ENCODE data around the gene TCOF1.
A peak's percentile ranks its signal among the peaks of the same experiment; 100 is the strongest.
"Not testable (repeated sequence)": the region's sequence is repeated elsewhere in the genome, so short reads cannot be mapped to it uniquely, and the experiment has no call there.

TCOF1 gene

DNA sequence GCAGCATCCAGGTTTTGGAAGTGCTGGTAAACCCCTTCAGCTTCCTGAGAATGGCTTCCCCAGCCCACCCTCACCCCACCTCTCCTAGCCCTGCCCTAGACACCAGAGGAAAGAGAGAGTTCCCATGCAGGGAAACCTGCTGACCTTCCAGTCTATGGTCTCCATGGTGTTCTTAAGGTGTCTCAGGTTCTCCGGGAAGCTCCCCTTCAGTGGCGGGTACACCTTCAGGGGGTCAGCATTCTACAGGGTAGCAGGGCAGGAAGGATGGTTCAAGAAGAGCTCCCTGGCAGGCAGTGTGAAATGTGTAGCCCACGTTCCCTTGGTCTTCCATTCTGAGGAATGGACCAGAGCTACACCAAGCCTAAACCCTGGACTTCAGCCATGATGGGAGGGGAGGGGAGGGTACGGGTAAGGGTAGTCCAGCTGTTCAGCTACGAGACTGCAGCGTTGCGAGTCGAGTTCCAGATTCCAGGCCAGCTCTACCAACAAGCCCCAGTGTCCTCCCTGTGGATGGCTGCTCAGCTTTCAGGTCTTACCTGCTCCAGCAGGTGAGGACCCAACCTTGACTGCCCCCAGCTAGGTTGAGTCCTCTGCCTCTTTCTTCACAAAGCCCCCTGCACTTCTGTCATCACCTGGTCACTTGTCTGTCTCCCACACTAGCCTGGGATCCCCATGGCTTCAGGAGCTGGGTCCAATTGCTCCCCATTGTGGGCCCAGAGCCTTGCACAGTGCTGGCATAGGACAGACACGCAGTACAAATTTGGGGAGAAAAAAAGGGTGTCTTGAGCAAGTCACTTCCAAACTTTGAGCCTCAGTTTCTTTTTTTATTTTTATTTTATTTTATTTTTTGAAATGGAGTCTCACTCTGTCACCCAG is 47.7 kb downstream of the TCOF1 start:
- no peak for DNase-seq (ENCODE audit: low spot score)

DNA sequence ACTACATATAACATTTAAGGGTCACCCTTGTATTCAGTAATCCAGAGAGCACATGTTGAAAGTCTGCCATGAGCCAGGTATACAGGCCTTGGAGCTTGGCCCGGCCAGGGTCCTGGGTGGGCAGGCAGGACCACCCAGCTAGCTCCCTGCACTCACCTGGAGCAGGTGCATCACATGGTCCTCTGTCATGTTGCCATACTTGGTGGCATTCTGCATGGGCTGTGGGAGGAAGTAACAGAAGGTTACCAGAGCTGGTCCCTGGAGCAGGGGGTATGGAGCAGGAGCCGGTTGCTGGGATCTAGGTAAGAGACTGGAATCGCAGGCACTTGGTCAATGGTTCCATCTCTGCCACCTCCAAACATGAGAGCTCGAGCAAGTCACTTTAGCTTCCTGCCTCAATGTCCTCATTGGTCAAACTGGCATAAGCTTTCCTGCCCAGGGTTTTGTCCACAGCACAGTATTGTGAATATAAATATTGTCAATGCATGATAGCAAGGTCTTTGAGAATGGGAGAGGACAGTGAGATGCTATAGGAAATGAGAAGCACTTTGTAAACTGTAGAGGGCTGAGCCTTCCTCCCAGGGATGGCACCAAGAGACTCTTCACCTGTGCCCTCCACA is 48.7 kb downstream of the TCOF1 start:
- no peak for DNase-seq (ENCODE audit: low spot score)

DNA sequence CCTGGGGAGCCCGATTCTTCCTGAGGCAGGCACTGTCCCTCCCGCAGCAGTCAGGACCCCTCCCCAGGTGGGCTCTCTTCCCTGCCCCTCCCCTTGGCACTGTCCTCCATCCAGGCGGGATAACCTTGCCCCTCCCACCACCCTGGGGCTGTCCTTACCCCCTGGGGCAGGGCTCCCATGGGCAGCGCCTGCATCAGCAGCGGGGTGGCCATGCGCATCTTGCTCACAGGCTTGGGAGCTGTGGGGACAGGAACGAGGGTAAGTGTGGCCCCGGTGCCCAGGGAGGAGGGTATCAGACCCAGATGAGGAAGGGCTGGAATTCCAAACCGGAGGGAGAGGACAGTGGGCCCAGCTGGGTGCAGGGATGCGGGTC is 49.2 kb downstream of the TCOF1 start:
- no peak for DNase-seq (ENCODE audit: low spot score)

DNA sequence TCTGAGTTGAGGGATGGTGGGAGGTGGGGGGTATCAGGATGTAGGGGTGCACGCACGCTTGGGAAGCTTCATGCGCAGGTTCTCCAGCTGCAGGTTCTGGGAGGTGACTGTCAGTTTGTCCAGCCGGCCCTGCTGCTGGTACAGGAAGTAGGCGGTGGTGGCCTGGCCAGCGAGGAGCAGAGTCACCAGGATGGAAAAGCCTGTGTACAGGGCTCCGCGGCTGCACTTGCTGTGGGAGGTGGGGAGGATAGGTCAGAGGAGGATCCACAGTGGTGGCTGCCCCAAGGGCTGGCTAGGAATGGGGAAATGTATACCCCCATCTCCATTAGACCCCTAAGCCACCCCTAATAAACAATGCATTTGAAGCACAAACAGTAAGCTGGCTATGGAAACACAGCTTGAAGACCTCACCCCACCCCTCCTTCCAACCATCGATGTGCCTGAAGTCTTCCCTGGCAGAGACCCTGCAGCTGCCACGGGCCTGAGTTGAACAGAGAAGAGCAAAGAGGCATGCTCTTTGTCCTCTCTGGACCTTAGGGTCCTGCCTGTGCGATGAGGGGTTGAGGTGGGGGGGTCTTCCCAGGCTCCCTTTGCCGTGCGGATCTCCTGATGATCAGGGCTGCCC is 49.7 kb downstream of the TCOF1 start:
- no peak for DNase-seq (ENCODE audit: low spot score)

DNA sequence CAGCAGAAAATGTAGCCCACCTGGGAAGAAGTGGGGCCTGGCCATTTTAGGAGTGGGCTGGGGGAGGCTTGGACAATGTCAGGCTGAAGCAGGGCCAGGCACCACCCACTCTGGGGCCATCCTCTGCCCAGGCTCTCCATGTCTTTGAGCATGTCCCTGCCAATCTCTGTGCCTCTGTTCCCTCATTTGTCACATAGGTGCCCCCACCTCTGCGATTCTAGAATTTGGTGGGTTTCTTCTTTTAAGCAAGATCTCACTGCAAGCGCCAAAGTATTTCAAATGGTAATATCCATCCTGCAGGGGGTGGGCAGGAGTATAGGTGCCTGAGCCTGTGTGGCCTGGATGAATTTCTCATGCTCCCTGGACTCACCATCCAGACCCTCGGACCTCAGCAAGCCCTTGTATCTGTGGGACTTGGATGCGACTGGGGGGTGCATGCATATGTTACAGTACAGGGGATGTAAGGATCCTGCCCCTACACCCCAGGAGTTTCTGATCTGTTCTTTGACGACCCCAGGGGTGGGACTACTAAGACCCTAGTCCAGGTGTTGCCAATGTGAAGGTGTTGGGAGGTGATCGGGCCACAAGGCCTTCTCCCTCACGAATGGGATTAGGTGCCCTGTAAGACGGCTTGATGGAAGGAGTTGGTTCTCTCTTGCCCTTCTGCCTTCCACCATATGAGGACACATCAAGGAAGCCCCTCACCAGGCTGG is 50.9 kb downstream of the TCOF1 start:
- DNase-seq (ENCODE audit: low spot score): no peak

DNA sequence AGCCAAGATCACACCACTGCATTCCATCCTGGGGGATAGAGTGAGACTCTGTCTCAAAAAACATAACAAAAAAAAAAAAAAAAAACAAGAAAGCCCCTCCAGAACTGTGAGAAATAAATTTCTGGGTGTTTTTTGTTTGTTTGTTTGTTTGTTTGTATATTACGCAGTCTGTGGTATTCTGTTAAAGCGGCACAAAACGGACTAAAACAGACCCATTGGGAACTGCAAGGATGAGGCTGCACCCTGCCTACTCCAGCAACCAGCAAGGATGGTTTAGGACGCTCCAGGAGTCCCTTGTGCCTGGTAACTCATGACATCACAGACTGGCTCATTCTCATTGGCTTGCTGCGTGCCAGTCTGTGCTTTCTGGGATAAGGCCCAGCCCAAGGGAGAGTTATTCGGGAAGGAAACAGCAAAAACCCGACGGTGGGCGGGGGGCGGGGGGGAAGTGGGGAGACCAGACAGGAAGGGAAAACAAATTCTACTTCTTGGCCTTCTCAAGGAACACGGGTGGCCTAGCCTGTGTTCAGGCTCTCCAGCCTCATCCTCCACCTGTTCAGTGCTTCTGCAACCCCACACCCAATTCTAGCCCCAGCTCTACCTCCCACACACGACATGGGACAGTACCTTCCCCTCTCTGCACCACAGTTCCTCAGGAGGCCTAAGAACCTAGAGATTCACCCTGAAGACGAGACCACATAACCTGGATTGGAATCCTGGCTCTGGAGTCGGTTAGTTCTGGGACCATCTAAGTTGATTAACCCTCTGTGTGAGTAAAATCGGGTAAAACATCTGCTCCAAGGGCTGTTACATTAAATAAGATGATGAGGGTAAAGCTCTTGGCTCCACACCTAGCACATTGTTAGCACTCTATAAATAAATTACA is 52.4 kb downstream of the TCOF1 start:
- no peak for DNase-seq (ENCODE audit: low spot score)

DNA sequence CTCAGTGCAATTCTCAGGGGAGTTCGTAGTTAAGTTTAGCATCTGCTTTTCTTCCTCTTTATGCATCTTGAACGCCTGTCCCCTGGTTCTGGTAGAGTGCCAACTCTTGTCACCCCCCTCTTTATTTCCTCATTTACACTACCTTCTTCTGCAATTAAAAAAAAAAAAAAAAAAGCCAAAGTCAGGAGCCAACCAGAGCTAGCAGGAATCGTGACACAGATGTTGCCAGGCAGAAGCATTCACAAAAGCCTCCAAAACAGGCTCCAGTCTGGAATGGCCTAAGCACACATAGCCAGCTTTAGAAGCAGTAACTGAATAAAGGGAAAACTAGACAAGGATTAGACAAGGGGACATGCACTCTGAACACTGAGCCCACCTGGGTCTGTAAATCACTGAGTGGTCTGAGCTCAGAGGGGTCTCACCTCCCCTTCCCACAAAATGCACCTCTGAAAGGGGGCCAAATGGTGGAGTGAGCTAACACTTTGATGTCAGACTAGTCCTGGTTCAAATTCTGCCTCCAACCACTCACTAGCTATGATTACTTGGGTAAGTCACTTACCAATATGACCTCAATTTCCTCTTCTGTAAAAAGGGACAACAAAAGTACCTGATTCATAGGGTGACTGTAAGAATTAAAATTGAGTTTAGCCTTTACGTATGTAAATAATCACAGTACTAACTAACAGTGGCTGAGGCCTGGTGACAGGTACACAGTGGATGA is 53.2 kb downstream of the TCOF1 start:
- DNase-seq (ENCODE audit: low spot score): no peak

DNA sequence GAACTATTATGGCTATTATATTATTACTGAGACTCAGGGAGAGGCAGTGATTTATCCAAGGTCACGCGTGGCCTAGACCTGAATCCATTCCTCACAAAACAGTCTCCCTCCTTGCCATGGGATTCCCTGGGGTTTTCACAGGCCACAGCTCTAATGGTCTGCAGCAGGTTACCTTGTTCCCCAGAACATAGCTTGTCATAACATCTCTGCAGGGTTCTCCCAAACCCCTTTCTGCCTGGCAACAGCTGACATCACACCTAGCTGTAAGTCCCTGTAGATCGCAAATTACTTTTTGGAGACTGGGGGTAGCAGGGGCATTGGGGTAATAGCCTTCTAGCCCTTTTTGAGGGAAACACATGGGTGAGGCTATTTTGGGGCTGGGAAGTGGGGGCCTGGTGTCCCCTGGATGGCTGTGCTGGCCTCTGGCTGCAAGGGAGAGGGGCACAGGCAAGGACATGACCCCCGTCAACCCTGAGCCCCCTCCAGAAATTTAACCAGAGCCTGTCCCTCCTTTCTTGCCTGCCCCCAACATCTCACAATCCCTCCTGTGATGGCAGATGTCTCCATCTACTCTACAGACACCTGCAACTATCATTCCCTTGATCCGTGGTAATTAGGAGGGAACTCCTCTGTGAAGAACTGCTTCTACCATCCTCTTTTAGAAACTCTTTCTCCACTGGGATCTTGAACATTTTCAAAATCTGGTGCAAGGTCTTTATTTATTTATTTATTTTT is 53.9 kb downstream of the TCOF1 start:
- no peak for DNase-seq (ENCODE audit: low spot score)

DNA sequence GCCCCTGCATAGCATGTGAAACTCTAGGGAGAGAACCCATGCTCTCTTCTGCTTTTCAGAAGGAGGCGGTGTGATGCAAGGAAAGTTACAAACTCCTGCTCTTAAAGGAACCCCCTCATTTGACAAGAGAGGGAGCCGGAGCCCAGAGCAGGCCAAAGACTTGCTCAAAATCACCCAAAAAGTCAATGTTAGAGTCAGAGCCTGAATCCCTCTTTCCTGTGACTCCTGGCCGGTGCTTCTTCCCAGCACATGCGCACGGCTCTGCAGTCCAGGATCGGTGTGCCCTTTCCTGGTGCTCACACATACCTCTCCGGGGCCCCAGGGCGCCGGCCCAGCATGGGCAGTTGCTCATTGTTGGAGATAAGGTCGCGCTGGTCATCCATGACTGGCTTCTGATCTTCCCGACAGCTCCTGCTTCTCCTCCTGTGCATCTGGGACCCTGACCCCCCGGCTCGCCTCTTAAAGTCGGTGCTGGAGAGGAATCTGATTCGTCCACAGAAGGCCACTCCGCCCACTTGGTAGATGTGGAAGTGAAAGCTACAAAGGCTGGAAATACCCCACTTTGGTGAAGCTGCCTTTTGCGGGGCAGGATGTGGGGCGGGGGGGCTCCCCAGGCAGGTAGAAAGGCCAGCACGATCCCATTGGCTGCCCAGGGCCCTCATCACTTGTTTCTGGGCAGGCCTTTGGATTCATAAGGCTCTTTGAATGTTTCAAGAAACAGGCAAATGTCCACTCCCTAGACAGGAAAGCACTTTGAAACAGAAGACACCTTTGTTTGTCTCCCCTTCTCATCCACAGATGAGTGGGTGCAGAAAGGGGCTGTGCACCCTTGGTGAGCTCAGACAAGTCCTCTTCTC is 55.0 kb downstream of the TCOF1 start, which contains the start of gene CD74:
Gene CD74 (minus strand): TSS at position 592 of the 857 bp plus-strand sequence. CDS start 161 bp downstream, at position 431.
- peak; percentile 76 for DNase-seq (ENCODE audit: low spot score)

DNA sequence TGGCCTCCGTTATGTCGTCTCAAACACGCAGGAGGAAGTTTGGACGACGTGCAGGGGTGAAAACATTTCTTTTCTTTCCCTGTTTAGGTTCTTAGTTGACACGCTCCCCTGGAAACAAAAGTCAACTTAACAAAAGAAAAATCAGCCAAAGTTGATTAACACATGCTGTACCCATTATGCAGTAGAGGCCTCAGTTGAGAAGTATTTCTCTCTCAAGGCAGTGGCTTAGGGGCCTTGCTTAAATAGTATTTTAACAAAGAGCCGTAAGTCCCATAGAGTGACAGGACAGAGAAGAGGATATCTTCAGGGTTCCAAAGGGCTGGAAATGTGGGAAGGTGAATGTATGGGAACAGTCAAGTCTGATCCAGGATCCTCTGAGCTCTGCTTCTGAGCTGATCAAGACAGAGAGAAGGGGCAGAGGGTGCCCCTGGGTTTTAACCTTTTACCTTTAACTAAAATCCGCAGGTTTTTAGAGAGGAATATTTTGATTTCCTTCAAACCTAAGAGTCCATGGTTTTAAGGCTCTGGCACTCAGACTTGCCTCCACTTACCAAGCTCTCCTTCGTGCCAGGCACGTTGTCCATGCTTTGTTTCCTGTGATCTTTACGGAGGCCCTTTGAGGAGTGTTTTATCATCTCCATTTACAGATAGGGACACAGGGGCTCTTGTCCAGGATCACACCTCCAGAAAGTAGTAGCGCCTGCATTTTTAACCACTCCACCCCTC is 55.8 kb downstream of the TCOF1 start:
- DNase-seq (ENCODE audit: low spot score): no peak

DNA sequence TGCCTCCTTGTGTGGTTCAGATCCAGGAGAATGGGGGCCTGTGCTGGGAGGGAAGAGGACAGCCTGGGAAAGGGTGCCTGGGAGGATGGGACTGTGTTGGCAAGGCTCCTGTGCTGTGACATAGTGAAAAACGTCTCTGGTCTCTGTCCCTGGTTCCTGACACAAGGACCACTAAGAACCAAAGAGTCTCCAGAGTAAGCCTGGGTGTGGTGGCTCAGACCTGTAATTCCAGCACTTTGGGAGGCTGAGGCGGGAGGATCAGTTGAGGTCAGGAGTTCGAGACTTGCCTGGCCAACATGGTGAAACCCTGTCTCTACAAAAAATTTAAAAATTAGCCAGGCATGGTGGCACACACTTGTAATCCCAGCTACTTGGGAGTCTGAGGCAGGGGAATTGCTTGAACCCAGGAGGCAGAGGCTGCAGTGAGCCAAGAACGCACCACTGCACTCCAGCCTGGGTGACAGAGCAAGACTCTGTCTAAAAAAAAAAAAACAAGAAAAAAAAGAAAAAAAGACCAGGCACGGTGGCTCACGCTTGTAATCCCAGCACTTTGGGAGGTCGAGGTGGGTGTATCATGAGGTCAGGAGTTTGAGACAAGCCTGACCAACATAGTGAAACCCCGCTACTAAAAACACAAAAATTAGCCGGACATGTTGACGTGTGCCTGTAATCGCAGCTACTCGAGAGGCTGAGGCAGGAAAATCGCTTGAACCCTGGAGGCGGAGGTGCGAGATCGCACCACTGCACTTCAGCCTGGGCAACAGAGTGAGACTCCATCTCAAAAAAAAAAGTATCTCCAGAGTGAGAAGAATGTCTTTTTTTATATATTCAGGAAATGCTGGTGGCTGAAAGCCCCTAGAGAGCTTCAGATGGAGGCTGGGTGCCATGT is 56.6 kb downstream of the TCOF1 start:
- DNase-seq (ENCODE audit: low spot score): not testable (repeated sequence)

DNA sequence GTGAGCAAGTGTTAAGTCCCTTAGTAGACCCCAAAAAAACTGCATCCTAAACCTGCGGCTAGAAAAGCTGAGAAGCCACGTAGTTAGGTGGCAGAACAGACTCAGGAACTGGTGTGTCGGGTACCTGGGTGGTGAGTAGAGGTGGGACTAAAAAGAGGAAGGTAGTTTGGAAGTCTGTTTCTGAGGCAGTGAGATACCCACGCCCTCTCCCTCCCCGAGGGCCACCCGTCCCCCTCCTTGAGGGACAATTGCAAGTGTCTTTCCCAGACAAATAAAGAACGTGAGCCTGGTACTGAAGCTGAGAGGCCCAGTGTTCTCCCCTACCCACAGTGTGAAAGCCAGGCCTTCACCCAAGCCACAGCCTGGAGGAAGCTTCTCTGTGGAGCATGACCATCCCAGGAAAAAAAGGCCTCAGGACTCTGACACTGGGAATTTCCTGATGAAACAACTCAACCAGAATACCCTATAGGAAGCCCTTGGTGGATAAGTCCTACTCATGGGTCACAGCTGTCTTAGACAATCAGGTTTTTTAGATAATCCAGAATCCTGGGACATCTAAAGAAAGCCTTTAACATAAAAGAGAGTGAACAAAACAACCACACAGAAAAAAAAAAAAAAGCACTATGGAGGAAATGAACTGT is 62.3 kb downstream of the TCOF1 start:
- no peak for DNase-seq (ENCODE audit: low spot score)

DNA sequence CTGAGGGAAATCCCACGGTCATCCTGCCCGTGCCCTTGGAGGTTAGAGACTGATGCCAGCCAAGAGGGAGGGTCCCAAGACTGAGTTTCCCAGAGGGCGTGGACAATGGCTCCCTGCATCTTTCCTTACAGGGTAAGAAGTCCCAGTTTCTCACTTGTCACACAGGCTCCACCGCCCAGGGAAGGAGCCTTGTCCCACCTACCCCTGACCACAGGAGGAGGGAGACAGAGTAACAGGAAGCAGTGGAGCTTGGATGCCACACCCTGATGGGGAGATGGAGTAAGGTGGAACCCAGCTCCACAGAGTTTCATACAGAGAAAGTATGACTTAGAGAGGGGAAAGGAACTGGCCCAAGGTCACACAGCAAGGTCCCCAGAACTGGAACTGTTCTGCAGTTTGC is 64.6 kb downstream of the TCOF1 start:
- DNase-seq (ENCODE audit: low spot score): no peak

DNA sequence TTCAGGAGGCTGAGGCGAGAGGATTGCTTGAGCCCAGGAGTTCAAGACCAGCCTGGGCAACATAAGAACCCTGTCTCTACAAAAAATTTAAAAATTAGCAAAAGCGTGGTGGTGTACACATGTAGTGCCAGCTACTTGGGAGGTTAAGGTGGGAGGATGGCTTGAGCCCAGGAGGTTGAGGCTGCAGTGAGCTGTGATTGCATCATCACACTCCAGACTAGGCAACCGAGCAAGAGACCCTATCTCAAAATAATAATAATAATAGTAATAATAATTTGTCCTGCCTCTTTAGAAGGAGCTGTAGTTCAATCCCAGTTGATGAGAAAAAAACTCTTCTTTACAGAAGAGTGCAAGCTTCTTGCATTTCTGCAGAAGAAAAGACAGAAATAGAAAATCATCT is 65.3 kb downstream of the TCOF1 start:
- no peak for DNase-seq (ENCODE audit: low spot score)

DNA sequence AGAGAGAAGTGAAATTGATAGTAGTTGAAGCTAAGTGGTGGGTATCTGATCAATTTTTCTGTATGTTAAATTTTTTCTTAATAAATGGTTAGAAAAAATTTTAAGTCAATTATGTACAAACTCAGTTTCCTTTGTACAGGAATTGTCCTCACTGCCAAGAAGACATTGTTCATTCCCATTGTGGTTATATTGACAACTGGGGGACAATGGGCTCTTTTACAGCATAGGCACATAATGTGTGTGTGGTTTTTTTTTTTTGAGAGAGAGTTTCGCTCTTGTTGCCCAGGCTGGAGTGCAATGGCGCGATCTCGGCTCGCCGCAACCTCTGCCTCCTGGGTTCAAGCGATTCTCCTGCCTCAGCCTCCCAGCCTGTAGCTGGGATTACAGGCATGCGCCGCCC is 68.7 kb downstream of the TCOF1 start:
- DNase-seq (ENCODE audit: low spot score): not testable (repeated sequence)

DNA sequence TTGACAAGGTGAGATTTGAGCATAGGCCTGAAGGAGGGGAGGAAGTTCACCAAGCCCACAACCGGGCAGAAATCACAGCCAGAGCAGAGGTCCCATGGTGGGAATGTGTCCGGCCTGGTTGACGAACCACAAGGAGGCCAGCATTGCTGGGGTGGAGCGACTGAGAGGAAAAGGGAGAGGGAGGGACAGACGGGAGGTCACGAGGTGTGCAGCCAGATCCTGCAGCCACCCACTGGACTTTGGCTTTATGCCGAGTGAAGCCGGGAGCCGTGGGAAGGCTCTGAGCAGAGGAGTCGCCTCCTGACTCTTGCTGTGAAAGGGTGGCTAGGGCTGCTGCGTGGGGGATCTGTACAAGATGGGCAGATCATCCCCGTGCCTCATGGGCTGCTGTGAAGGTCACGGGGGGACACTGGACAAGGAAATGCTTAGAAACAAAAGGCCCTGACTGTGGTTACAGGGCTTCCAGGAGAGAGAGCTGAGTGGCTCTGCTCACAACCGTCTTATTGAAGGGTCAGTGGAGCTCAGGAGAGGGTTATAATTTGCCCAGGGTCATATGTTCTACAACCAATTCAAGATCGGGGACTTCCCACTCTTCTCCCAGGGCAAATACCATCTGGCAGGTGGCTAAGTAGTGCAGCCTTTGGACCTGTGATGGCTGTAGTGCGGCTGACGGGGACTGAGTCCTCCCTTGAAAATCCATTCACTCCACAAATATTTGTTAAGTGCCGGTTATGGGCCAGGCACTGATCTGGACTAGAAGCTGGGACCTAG is 70.8 kb downstream of the TCOF1 start:
- no peak for DNase-seq (ENCODE audit: low spot score)
